ENCODE results near the gene C9.
"Not testable (repeated sequence)": the region's sequence is repeated elsewhere in the genome, so short reads cannot be mapped to it uniquely, and the experiment has no call there.

Gene C9

GRCh38 chr5:39319395-39319794 is 44.9 kb downstream of the C9 start:
- DNase-seq: no peak

- not testable (repeated sequence) for DNase-seq
These were observed 47.8 kb downstream of the C9 start for GRCh38 chr5:39316464-39316863.

- DNase-seq: no peak
These were observed 48.3 kb downstream of the C9 start for GRCh38 chr5:39315995-39316394.

GRCh38 chr5:39314591-39314990 is 49.7 kb downstream of the C9 start:
- DNase-seq: no peak

- DNase-seq: no peak
These were observed 54.8 kb downstream of the C9 start for GRCh38 chr5:39309534-39309933.

GRCh38 chr5:39302472-39302871 is 61.8 kb downstream of the C9 start:
- no peak for DNase-seq

GRCh38 chr5:39301406-39301805 is 62.9 kb downstream of the C9 start:
- DNase-seq: no peak

GRCh38 chr5:39299962-39300361 is 64.3 kb downstream of the C9 start:
- no peak for DNase-seq

- DNase-seq: no peak
These were observed 69.6 kb downstream of the C9 start for GRCh38 chr5:39294736-39295135.

- no peak for DNase-seq
These were observed 79.7 kb downstream of the C9 start for GRCh38 chr5:39284552-39284951.

- peak in 3 of 4 experiments; percentile 13 to 37 (median 35) for DNase-seq
These were observed 81.0 kb downstream of the C9 start for GRCh38 chr5:39283231-39283818.

GRCh38 chr5:39282561-39282960 is 81.7 kb downstream of the C9 start:
- DNase-seq: no peak

GRCh38 chr5:39275865-39276264 is 88.4 kb downstream of the C9 start:
- DNase-seq: not testable (repeated sequence)

- DNase-seq: no peak
These were observed 89.8 kb downstream of the C9 start for GRCh38 chr5:39274398-39275085.

- no peak for DNase-seq
These were observed 90.9 kb downstream of the C9 start for GRCh38 chr5:39273314-39273954.

GRCh38 chr5:39272869-39273231 is 91.4 kb downstream of the C9 start:
- not testable (repeated sequence) for DNase-seq

- no peak for DNase-seq
These were observed 94.0 kb downstream of the C9 start for GRCh38 chr5:39270225-39270848.

- DNase-seq: no peak
These were observed 97.1 kb downstream of the C9 start for GRCh38 chr5:39267186-39267585.

GRCh38 chr5:39266442-39266841 is 97.9 kb downstream of the C9 start:
- DNase-seq: no peak

- DNase-seq: no peak
These were observed 99.8 kb downstream of the C9 start for GRCh38 chr5:39264528-39264927.

- DNase-seq: no peak
These were observed 101.3 kb downstream of the C9 start for GRCh38 chr5:39262981-39263380.

GRCh38 chr5:39260095-39260494 is 104.2 kb downstream of the C9 start:
- DNase-seq: no peak

- no peak for DNase-seq
These were observed 106.7 kb downstream of the C9 start for GRCh38 chr5:39257554-39257953.
